Measurements from ENCODE around the gene POLDIP2. TPM values are rescaled to one million over a fixed set of nuclear protein-coding genes. Genes with fewer than 3 reads are reported as not detected.

Gene POLDIP2
- total and polyA plus RNA-seq, 2 of the 13 experiments (the other 11 are each of a cell fraction or from before 2014, with no cell fraction given), result 85.9 to 114 TPM

- TF ChIP-seq RAD21 (CRISPR knock-in tag; IDR thresholded peaks at IDR 0.05) (peak; percentile 26; the same call in 1 of the 2 replicates), ZFP36L1 (CRISPR knock-in tag; IDR thresholded peaks at IDR 0.05) (peak; percentile 33; the same call in 1 of the 2 replicates), RFX5 (IDR thresholded peaks at IDR 0.05; ENCODE audit: low read depth, low read length) (peak; percentile 82; the same call in 1 of the 2 replicates), HOXA7 (CRISPR knock-in tag; IDR thresholded peaks at IDR 0.05) (no peak), ARHGAP35 (CRISPR knock-in tag; IDR thresholded peaks at IDR 0.05; ENCODE audit: borderline replicate concordance) (no peak; the same call in none of the 2 replicates), THAP11 (CRISPR knock-in tag; IDR thresholded peaks at IDR 0.05) (peak; percentile 100), ZNF660 (CRISPR knock-in tag; IDR thresholded peaks at IDR 0.05; ENCODE audit: borderline replicate concordance, low read depth) (no peak), TEF (CRISPR knock-in tag; IDR thresholded peaks at IDR 0.05) (no peak), U2AF2 (IDR thresholded peaks at IDR 0.05; ENCODE audit: low read depth, low read length) (no peak), TBX3 (IDR thresholded peaks at IDR 0.05; ENCODE audit: borderline replicate concordance) (no peak), ZNF883 (CRISPR knock-in tag; IDR thresholded peaks at IDR 0.05; ENCODE audit: not compliant biosample characterization) (no peak), TERF1 (CRISPR knock-in tag; IDR thresholded peaks at IDR 0.05) (no peak), NFE2L1 (CRISPR knock-in tag; IDR thresholded peaks at IDR 0.05; ENCODE audit: borderline replicate concordance) (no peak), SIX4 (CRISPR knock-in tag; IDR thresholded peaks at IDR 0.05) (peak; percentile 30; the same call in 1 of the 2 replicates), PRPF4 (IDR thresholded peaks at IDR 0.05; ENCODE audit: low read depth, low read length, poor library complexity, severe bottlenecking) (no peak), NAIF1 (CRISPR knock-in tag; IDR thresholded peaks at IDR 0.05; ENCODE audit: borderline replicate concordance) (0 out of 2 replicates have a peak, but pooled peaks have one; percentile 29), ZNF468 (CRISPR knock-in tag; IDR thresholded peaks at IDR 0.05) (peak; percentile 76; the same call in 1 of the 2 replicates), ZNF768 (CRISPR knock-in tag; IDR thresholded peaks at IDR 0.05) (peak; percentile 47; the same call in 1 of the 2 replicates), ZNF230 (CRISPR knock-in tag; IDR thresholded peaks at IDR 0.05) (no peak), TFAP4 (IDR thresholded peaks at IDR 0.05; ENCODE audit: borderline replicate concordance, low read depth) (peak; percentile 73; the same call in 1 of the 2 replicates), ZNF264 (CRISPR knock-in tag; IDR thresholded peaks at IDR 0.05) (peak; percentile 38; the same call in 1 of the 2 replicates), ZNF704 (CRISPR knock-in tag; IDR thresholded peaks at IDR 0.05; ENCODE audit: borderline replicate concordance) (no peak), RXRB (CRISPR knock-in tag; IDR thresholded peaks at IDR 0.05; ENCODE audit: borderline replicate concordance) (peak; percentile 45)
These were observed 21.9 kb downstream of the POLDIP2 start, which contains the start of the genes IFT20 and TNFAIP1 (continued) for GRCh38 chr17:28335201-28335958.
